ENCODE data around the gene GUCA2B.
A peak's percentile ranks its signal among the peaks of the same experiment; 100 is the strongest.

GUCA2B gene

GRCh38 chr1:42165511-42166210 is 12.5 kb downstream of the GUCA2B start:
- no peak for DNase-seq (ENCODE audit: low read depth in 3 of 3)

GRCh38 chr1:42167611-42168390 is 14.6 kb downstream of the GUCA2B start:
- DNase-seq (ENCODE audit: low read depth in 3 of 3): no peak

GRCh38 chr1:42168391-42168670 is 15.1 kb downstream of the GUCA2B start:
- DNase-seq (ENCODE audit: low read depth in 3 of 3): no peak

DNA sequence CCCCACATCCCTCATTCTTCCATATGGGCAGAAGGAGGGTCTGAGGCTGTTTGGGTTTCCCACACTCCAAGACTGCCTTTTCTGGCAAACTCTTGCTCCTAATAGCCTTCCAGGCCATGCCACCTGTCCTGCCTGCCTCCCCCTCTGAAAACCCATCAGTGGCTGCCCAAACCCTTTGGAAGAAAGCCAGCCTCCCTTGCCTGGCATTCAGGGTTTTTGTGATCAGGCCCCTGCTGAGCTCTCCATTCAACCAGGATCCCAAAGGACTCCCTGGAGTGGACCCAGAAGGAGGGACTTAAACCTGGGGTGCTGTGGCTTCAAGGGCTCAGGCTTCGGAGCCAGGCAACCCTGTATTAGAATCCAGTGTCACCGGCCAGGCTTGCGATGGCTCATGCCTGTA is 15.6 kb downstream of the GUCA2B start:
- DNase-seq (ENCODE audit: low read depth in 3 of 3): no peak

DNA sequence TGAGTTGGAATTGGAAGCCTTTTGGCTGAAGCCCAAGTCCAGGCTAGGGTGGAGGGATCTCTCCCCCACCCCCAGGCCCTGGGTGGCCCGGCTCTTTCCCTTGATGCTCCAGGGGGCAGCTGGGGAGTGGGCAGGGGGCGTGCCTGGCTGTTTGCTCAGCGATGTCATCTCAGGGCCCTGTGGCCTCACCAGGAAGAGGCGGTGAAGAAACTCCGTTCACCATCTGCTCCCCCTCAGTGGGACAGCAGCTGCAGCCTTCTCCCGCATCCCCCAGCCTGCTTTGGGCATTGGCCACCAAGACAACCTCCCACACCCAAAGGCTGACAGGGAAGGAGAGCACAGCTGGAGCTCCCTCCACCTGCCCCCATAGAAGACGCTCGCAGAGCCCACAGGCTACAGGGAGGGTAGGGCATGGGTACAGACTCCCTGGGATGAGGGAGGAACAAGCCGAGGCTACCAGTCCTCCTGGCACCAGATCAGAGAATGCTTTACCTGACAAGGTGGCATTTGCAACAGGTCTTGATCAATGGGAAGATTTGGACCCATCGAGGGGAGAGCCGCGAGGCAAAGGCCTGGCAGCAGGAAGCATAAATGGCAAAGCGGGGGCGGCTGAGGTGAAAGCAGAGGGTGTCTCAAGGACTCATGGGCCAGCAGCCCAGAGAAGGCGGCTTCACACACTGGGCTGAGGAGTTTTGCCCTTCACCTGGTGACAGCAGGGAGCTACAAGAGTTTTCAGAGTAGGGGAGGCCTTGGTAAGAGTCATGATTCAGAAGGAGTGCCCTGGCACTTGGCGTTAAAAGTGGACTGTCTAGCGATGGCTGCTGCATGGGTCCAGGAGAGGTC is 17.8 kb downstream of the GUCA2B start:
- no peak for DNase-seq (ENCODE audit: low read depth in 3 of 3)

DNA sequence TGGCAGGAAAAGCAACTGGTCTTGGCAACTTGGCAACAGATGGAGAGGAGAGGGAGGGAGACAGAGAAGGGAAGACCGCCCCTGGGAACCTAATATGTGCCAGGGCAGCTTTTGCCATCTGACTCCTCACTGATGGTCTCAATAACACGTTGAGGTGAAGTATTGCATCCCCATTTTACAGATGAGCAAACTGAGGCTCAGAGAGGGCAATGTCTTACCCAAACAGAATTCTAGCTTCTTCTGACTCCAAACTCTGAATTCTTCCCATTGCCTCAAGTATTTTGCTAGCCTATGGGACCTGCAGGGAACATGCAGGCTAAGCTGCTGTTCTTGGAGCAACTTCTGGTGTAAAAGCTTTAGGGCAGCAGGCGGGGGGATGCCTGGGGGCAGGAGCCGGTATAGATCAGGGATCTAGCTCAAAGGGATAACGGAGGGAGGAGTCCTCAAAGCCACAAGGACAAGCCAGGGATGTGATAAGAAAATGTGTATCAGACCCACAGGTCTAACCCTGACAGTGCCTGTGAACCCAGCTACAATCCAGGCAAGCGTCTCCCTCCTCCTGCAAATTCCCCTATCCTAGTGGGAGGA is 18.6 kb downstream of the GUCA2B start:
- no peak for DNase-seq (ENCODE audit: low read depth in 3 of 3)

GRCh38 chr1:42172381-42173133 is 19.3 kb downstream of the GUCA2B start:
- DNase-seq (ENCODE audit: low read depth in 3 of 3): no peak

DNA sequence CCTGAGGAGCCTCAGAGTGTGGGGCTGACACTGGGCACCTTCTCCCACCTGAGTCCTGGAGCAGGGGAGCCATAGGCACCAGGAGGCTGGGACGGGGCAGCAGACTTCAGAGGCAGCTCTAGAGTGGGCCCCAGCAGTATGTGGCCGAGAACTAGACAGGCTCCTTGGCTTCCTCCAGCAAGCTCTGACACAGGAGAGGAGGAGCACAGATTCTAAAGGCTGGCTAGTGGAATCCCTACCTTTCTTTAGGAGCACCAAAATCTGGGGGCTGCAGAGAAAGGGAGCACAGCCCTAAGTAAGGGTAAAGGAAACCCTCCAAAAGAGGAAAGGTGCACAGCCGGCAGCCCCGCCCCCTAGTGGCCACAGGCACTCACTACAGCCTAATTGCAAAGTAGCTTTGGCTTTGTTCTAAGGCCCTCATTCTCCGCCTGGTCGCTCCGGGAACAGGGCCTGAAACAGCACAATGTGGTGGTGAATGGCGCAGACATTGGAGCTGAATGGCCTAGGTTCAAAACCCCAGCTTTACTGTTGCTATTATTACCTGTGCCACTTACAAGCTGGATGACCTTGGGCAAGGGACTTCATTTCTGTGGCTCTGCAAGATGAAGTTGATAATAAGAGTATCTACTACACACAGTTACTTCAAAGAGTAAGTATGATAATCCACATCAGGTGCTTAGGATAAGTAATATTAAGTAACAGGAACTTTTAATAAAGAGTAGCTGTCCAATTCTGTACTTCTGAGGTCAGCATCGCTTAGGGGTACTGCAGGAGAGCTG is 20.1 kb downstream of the GUCA2B start:
- peak; percentile 39 to 63 (median 51) for DNase-seq (ENCODE audit: low read depth in 3 of 3)

- no peak for DNase-seq (ENCODE audit: low read depth in 3 of 3)
Observed at GRCh38 chr1:42173961-42174735, 20.9 kb downstream of the GUCA2B start.

DNA sequence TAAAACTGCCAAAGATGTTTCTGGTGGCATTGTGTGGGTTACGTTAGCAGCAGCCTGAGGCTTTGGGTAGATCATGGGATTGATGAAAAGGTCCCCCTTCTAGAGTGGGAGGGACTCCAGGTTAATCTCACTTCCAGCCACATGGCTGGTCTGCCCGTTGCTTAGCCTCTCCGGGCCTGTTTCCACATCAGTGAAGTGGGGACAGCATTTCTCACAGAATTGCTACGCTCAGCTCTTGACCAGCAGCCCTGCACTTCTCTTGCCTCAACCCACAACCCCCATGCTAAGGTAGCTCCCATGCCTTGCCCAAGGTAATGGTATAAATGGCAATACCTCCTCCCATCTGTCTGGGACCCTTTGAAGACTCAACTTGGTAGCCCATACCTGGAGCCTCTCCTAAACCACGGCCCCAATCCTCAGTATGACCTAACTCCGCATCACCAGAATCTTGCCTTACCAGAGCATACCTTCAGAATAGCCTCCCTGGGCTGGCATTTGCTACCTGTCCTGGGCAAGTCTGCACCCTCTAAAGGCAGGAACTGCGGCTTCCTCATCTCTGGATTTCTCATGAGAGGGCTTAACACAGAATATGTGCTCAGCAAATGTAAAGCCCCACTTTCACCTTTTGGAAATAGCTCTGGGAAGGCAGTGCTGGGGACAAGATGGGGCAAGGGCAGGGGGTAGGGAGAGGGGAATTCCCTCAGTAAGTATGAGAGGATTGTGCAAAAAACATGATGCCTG is 22.3 kb downstream of the GUCA2B start:
- DNase-seq (ENCODE audit: low read depth in 3 of 3): no peak

DNA sequence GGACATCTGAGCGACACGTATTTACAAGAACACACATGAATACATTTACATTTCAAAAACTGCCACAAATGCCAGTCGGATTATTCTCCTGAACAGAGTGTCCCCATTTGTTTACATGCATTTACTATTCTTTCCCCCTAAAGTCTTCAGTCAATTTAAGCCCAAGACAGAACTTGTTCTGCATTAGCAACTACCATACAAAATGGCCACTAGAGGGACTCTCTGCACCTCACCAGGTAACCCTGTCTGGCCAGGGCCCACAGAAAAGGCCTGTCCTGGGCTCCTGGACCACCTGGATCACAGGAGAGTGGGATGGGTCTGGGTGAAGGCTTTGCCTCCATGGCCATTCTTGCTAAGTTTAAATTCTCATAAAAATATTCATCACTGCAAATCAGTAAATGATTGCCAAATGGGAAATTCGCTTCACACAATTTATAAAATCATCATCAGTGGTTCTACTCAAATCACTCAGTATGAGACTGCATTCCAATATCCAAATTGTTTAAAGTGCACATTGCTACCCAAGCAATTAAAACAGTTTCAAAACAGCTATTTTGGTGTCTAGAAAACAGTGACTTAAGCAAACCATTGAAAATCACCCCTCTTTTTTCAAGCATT is 23.8 kb downstream of the GUCA2B start:
- no peak for DNase-seq (ENCODE audit: low read depth in 3 of 3)

DNA sequence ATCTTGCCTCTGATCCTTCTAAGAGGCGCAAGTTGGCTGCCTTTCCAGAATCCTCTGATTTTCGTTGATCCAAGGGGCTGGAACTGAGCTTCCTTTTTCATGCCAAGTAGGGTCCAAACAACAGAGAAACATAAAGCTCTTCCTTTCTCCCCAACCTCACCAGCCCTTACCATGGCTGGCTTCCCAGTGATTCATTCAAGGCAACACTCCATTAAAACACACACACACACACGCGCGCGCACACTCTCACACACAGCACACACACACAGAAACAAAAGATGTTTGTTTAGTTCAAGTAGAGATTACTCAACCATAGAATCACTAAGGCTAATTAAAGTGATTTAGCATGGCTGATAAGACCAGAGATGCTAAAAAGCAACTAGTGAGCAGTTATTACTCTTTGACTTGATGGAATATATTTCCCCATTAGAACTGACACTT is 24.4 kb downstream of the GUCA2B start:
- DNase-seq (ENCODE audit: low read depth in 3 of 3): no peak

DNA sequence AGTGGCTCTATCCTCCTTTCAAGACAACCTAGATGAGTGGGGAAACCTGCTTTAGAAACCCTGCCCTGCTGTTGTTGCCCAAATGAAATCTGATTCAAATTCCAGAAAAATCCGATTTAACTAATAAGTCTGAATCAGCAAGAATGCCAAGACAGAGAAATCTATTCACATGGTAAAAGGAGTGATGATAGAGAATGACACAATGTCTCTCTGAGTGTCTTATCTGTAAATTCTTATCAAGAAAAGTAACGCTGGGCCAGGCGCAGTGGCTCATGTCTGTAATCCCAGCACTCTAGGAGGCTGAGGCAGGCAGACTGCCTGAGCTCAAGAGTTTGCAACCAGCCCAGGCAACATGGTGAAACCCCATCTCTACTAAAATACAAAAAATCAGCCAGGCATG is 25.0 kb downstream of the GUCA2B start:
- no peak for DNase-seq (ENCODE audit: low read depth in 3 of 3)

- no peak for DNase-seq (ENCODE audit: low read depth in 3 of 3)
Observed at GRCh38 chr1:42179275-42179674, 26.1 kb downstream of the GUCA2B start.

DNA sequence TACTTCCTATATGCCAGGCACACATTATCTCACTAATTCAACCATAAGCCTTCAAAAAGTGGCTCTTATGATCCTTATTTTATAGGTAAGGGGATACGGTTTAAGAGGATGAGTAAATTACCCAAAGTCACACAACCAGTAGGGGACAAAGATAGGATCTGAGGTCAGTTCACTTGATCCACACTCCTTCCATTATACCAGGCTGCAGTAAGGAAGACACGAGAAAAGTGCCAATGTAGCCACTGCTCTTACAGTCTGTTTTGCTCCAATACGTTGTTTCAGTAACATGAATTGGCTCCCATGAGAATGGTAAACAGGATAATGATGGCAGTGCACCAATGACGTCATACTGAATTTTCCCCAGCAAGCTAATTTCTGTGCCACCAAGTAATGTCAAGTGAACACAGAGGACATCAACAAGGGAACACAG is 26.7 kb downstream of the GUCA2B start:
- no peak for DNase-seq (ENCODE audit: low read depth in 3 of 3)

- no peak for DNase-seq (ENCODE audit: low read depth in 3 of 3)
Observed at GRCh38 chr1:42181687-42182086, 28.5 kb downstream of the GUCA2B start.

DNA sequence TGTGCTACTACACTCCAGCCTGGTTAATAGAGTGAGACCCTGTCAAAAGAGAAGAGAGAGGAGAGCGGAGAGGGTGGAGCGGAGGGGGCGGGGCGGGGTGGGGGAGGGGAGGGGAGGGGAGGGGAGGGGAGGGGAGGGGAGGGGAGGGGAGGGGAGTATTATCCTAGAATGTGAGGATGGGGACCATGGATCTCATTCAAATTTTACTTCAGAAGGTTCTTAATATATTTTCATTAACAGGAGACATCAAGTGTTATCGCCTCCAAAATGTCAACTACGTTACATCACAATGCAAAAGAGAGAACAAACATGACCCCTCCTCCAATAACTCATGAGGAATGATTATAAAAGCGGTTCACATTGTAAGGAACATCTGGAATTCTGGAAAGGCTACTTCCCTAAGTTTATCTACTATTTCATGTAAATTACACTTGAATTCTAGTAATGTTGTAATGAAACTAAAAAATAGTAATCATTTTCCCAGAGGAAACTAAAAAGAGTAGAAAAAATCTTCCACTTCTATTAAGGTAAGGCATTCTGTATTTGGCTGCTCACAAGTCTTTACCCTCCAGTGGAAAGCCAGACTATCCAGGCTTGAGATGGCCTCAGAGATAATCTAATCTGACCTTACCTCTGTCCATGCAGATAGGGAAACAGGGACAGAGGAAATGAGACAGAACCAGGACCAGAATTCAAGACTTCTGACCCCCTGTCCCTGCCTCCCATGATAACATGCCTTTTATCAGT is 30.2 kb downstream of the GUCA2B start:
- DNase-seq (ENCODE audit: low read depth in 3 of 3): no peak

DNA sequence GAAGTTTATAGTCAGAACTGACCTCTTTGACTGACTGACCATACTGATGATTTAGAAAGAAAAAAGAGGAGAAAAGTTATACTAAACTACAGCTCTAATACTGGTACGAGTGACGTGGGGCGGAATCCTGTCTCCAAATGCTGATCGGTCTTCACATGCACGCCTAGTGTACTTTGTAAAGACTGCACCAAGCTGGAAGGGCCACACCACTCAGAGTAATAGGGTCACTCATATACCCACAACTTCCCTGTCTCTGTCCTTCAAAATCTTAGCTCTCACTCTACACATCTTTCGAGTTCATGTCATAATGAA is 30.7 kb downstream of the GUCA2B start:
- DNase-seq (ENCODE audit: low read depth in 3 of 3): no peak
